ENCODE measurements around the gene KCNT2.
"Not testable (repeated sequence)": the region's sequence is repeated elsewhere in the genome, so short reads cannot be mapped to it uniquely, and the experiment has no call there.

The KCNT2 gene

GRCh38 chr1:196608390-196609369 is at the start of gene KCNT2:
Gene KCNT2 (minus strand): TSS chr1:196608440. CDS start chr1:196608309, 131 bp downstream.
- FAIRE-seq: no peak

- FAIRE-seq: no peak
These were observed 47.3 kb upstream of the KCNT2 start for GRCh38 chr1:196655494-196655893.

DNA sequence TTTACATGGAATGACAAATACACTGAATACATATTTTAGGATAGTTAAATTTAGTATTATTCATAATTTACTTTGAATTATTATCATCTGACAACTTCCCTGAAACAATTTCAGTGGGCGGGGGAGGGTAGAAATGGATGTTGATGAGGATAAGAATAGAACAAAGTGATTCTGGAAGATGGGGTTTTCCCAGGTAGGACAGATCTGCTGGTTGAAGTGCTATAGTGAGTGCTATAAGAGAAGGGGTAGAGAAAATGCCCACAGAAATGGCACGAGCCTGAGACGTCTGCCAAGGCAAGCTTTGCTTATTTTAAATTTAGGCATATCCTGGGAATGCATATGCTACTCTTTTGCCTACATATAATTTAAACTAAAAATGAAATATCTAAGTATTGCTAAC is 46.8 kb upstream of the KCNT2 start:
- no peak for FAIRE-seq

- no peak for FAIRE-seq
These were observed 46.0 kb upstream of the KCNT2 start for GRCh38 chr1:196654271-196654670.

DNA sequence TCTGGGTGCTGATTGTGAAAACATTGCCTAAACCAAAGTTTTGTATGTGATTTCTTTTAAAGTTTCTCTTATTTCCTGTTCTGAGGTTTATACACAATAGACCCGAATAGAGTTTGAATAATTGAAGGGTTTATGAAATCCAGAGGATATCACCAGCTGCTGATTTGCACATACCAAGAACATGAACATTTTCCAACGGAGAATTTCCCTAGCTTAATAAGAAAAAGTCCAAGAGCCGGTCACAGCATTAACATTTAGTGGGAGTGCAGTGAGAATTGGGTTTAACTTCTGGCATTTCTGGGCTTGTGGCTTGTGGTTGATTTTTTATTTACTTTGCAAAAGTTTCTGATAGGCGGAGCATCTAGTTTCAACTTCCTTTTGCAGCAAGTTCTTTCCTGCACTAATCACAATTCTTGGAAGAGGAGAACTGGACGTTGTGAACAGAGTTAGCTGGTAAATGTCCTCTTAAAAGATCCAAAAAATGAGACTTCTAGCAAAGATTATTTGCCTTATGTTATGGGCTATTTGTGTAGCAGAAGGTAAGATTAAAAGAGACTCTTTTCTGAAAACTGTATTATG is 43.5 kb upstream of the KCNT2 start, which contains the start of gene CFH:
Gene CFH, plus strand, starts transcription at position 407 of the 579 bp plus-strand sequence. Its CDS starts 75 bp downstream, at position 482.
- no peak for FAIRE-seq

DNA sequence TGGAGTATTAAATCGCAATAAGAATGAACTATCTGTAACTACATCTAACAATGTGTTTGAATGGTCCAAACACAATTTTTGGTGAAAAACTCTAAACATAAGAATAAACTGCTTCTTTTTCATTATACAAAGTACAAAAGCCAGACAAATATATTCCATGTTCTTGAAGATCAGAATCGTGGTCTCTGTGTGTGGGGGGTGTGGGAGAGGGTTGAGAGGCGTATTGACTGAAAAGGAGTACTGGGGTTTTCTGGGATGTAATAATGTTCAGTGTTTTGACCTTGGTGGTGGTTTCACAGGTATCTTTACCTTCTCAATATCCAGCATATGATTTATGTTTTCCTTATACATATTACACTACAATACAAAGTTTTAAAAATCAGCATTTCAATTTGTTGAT is 42.8 kb upstream of the KCNT2 start:
- no peak for FAIRE-seq

- FAIRE-seq: no peak
These were observed 42.2 kb upstream of the KCNT2 start for GRCh38 chr1:196650403-196650802.

GRCh38 chr1:196649990-196650389 is 41.8 kb upstream of the KCNT2 start:
- no peak for FAIRE-seq

DNA sequence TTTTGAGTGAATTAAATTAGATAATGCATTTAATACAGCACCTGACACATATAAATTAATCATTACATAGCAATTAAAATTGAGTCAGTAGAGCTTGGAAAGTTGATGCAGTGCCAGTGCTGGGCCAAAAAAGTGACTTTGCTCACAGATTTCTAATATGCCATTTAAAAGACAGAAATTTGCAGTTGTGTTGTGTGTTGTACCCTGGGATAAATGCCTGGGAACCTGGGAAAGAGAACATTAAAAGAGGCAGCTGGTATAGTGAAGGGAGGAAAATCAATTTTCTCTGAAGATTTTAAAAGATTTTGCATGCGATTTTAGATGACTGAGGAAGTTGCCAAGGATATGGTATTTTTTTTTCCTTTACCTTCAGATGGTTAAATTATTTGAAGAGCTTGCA is 32.7 kb upstream of the KCNT2 start:
- no peak for FAIRE-seq

DNA sequence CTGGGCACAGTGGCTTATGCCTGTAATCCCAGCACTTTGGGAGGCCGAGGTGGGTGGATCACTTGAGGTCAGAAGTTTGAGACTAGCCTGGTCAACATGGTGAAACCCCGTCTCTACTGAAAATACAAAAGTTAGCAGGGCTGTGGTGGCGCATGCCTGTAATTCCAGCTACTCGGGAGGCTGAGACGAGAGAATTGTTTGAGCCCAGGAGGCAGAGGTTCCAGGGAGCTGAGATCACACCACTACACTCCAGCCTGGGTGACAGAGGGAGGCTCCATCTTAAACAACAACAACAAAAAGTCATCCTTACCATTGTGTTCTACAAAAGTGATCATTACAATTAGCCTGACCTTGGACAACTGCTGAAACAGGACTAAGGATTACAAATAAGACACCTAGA is 31.1 kb upstream of the KCNT2 start:
- not testable (repeated sequence) for FAIRE-seq

DNA sequence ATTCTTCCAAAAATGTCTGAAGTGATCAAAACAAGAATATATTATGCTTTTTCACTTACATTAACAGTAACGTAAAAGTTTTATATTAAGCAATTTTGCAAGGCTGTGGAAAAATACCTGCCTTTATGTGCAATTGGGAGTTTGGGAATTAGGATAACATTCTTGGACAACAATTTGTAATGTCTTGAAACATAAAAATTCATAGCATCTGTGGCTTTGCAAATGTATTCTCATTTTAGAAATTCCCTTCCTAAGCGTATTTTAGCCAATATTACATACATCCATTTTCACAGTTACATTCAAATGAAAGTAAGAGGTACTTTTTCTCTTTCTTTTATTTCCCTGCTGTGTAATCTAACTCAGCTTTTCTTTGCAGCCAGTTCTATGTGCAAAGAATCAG is 30.2 kb upstream of the KCNT2 start:
- no peak for FAIRE-seq

GRCh38 chr1:196637606-196638005 is 29.4 kb upstream of the KCNT2 start:
- FAIRE-seq: no peak

DNA sequence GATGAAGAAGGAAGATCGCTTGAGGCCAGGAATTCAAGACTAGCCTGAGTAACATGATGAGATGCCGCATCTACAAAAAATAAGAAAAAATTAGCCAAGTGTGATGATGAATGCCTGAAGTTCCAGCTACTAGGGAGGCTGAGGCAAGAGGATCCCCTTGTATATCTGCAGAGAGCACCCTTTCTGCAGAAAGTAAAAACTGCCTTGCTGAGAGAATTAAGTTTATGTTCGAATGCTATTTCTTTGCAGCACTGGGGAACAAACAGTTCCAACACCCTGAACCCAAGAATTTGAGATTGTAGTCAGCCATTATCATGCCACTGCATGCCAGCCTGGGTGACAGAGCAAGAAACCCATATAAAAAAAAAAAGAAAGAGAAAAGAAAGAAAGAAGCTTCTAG is 20.6 kb upstream of the KCNT2 start:
- FAIRE-seq: no peak

GRCh38 chr1:196623079-196623478 is 14.8 kb upstream of the KCNT2 start:
- no peak for FAIRE-seq

DNA sequence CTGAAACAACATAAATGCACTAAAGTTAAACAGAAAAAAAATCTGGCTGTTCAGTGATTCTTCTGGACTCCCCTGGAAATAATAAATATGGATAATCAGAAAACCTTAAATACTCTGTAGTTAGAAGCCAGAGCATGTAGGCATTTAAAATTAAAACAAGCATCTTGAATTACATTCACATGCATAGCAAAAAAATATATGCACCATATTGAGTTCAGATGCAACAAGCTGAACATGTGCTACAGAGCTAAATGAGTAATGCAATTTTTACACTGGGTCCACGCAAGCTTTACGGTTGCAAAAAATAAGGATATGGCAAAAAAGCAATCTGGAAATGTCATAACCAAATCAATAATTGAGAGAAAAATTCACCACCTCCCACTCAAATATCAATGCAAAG is 11.5 kb upstream of the KCNT2 start:
- FAIRE-seq: no peak

DNA sequence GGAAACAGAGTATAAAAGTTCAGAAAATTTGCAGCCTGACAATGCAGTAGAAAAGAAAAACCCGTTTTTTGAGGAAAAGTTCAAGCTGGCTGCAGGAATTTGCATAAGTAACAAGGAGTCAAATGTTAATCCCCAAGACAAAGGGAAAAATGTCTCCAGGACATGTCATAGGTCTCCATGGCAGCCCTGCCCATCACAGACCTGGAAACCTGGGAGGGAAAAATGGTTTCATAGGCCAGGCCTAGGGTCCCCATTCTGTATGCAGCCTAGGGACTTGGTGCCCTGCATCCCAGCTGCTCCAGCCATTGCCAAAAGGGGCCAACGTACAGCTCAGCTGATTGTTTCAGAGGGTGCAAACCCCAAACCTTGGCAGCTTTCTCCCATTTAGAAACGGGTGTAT is 3.6 kb upstream of the KCNT2 start:
- FAIRE-seq: no peak

- FAIRE-seq: no peak
These were observed 1.1 kb upstream of the KCNT2 start for GRCh38 chr1:196609370-196609737.

GRCh38 chr1:196607981-196608380 is 259 bp downstream of the KCNT2 start:
- FAIRE-seq: no peak

DNA sequence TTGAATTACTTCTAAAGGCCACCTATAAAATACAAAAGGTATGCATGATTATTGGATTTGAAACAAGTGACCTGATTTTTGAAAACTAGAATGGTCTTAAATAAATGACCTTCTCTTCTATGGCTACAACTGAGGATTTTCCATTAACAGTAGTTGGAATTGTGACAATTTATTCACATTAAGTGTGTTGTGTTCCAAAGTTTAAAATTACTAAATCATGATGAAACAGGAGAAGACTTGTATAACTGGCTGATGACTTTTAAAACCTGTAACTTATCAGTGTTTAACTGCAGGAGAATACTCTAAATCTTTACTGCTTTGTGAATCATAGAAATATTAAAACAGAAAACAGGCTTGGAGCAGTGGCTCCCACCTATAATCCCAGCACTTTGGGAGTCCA is 4.6 kb downstream of the KCNT2 start:
- no peak for FAIRE-seq

DNA sequence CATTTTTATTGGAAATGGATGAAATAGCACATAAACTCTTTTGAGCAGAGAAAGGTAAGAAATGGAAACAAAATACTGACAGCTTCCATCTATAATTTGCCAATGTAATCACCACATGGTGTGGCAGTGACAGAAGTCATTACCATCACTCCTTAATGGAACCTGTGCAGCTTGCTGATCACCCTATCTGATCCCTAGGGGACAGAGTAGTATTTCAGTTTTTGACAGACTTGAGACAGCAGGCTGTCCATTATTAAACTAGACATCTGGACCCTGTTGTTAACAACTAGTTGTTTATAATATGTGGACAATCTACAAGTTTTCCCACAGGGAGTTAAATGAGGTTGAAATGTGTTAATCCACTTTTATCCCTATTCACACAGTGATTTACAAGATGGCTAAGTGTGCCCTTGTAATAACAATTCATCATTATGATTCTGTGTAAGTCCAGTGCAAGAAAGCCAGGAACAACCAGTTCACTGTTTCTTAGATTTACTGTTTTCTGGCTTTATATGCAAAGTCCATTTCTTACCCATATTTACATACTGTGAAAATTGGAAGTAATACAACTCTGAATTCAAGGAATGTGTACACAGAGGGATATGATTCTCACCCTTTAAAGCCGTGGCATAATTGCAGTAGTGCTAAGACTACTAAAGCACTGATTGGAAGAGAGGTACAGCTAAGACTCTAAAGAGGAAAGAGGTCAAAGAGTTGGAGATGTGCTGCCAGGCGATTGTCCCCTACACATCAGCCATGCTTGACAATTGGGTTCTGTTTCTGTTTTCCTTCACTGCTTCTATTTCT is 9.1 kb downstream of the KCNT2 start:
- FAIRE-seq: no peak

DNA sequence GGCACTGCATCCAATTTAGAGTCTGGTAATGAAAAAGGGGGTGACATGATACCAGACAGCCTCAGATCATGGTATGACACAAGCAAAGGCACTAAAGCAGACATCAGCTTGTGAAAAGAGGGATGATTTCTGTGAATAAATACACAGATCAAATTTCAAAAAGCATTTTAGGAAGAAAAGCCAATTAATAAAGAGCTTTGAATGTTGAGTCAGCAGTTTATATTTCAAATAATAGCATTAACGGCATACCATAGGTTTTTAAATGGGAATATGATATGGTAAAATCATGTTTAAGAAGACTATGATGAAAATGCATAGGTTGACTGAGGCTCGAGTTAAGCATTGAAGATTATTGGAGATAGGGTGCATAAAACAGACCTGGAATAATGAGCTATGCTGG is 13.5 kb downstream of the KCNT2 start:
- no peak for FAIRE-seq

DNA sequence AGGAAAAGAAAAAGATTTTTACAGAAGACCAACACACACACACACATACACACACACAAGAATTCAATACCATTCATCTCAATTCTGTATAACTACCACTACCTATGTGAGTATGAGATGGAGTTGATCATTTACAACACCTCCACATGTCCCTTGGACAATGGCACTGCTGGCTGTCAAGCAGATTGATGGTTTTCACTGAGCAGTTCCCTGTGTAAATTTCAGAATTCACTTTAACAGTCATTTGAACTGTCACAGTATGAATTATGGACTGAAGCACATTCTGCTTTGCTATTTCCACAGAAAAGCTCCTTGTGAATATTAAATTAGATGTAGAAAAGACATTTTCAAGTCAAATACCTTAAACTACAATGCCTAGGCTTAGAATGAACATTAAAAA is 14.3 kb downstream of the KCNT2 start:
- FAIRE-seq: no peak

GRCh38 chr1:196590959-196591358 is 17.3 kb downstream of the KCNT2 start:
- no peak for FAIRE-seq

All from A204.1 (cell line).